DLD1 (cell line): ENCODE data around the gene SLC35B4.

Experiments used
- in situ Hi-C: cut with HindIII; loops from 2 replicates; pipeline ENCODE4 v1.10.0; 2017; ENCODE audit warnings: low sequenced_read_pairs

SLC35B4 gene, protein sequence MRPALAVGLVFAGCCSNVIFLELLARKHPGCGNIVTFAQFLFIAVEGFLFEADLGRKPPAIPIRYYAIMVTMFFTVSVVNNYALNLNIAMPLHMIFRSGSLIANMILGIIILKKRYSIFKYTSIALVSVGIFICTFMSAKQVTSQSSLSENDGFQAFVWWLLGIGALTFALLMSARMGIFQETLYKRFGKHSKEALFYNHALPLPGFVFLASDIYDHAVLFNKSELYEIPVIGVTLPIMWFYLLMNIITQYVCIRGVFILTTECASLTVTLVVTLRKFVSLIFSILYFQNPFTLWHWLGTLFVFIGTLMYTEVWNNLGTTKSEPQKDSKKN

DNA sequence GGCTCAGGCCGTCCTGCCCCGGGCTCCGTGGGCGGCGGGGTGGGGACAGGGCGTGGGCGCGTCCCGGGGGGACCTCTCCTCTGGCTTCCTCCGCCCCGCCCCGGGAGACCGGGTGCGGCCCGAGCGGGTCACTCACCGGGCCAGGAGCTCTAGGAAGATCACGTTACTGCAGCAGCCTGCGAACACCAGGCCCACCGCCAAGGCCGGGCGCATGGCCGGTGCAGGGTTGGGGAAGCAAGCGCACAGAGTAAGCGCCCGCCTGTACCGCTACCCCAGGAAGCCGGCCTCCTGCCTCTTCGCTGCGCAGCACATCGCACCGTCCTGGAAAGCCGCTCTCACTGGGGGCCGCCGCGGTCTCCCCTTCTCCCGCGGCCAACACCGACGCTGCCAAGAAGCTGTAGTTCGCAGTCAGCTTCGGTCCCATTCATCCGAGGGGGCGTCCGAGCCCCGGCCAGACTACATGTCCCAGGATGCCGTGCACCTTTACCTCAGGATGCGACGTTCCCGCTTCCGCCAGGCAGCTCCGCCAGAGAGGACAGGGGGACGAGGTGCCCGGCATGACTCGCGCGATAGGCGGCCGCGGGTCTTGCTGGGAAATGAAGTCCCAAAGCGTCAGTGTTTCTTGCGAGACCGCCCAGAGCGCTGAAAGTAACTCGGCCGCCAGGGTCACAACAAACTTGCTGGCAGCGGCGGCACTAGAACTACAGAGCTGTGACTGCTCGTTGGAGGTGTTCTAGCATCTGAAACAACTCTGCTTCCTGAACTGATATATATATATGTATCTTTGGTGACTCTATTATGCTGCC, at the start of gene SLC35B4:
Gene SLC35B4, minus strand, starts transcription at position 392 of the 806 bp plus-strand sequence. Its CDS starts 179 bp downstream, at position 213.
- in situ Hi-C loops = no loop called here

DNA sequence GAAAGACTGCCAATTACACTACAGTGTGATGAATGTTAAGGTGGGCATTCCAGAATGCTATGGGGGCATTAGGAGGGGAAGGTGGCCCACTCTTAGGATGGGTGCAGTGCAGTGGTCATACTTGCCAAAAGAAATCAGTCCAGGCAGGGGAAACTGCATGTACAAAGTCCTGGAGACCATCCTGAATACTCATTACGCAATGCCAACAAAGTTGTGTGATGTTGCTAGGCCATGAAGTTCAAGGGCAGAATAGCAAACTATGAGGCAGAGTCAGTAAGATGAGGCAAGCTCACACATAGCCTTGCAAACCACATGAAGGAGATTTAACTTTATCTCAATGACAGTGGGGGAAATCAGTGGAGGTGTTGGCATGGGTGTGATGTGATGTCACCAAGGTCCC, 49.8 kb upstream of the SLC35B4 start:
- in situ Hi-C loops = no loop called here

DNA sequence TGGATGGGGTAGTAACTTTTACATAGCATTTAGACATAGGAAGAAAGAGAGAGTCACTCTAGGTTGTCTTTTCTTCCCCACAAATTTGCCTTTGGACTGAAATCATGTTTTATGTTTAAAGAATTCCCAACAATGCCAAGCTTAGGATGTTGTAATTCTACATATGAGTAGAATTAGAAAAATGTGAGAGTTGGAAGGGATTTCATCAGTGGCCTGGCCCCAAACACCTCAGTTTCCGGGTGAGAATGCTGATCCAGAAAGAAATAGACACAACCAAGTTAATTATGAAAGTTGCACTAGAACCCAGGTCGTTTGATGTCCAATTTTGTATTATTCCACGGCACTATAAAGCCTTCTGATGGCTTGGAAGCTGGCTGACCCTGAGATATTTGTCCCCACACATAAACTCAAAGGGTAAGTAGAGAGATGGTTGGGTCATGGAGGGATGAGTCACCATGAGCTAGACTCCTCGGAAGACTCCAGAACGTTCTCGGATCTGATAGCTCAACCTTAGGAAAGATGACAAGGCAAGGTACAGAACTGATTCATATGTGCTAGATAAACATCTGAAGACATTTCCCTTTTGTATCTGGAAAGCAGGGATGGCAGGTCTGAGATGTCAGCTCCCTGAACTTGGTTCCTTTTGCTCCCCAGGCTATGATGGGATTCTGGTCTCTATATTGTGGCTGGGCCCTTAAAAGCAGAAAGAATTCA, 48.8 kb upstream of the SLC35B4 start:
- in situ Hi-C loops = no loop called here

DNA sequence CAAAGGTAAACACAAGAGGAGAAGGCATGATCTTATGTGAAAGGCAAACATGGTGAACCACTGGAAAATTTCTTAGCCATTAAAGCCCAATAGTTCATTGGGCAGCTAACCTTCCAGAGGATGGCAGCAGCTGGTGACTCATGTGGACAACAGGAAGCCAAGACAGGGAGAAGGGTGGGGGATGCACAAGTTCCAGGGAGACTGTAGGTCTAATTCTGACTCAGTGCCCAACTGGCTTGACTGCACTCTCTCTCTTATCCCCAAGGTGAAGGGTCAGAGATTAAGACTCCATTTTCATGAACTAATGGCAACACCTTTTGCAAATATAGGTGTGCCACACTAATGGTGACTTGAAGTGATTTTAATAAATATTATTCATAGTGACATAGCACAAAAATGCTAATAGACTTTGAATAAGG, 47.9 kb upstream of the SLC35B4 start:
- in situ Hi-C loops = no loop called here

DNA sequence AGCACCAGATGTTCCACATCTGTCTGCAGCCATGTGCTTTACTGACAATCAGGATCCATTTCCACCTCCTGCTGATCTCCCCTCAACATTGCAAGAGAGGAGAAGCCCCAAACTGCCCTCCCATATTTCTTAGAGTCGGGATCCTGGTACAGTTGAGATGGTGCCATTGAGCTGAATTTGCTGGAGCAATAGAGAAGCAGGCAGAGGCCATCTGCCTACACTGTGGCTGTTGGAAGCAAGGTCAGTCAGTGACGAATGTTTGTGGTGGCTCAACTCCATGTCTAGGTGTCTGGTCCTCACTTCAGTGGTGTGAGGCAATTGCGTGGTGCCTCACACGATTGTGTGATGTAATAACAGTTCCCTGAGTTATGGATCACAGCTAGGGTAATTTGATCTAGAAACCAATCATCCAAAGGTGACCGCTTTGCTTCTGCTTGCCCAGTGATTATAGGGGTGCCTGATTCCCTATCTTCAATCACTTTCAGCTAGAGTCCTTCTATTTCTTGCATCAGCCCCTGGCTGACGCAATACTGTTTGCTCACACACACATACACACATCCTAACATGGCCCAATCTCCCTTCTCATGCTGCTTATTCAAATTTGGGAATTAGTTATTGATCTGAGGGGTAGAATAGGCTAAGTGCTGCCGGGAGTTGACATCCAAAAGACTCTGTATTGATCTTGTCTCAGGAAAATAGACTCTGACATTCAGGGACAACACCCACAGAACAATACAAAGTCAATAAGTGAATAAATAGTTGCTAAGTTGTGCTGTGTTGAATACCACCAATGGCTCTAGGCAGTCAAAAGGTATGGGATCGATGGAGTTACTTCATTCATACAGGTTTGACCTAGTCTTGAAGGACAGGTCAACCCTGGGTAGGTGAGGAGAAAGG, 46.1 kb upstream of the SLC35B4 start:
- in situ Hi-C loops = no loop called here

DNA sequence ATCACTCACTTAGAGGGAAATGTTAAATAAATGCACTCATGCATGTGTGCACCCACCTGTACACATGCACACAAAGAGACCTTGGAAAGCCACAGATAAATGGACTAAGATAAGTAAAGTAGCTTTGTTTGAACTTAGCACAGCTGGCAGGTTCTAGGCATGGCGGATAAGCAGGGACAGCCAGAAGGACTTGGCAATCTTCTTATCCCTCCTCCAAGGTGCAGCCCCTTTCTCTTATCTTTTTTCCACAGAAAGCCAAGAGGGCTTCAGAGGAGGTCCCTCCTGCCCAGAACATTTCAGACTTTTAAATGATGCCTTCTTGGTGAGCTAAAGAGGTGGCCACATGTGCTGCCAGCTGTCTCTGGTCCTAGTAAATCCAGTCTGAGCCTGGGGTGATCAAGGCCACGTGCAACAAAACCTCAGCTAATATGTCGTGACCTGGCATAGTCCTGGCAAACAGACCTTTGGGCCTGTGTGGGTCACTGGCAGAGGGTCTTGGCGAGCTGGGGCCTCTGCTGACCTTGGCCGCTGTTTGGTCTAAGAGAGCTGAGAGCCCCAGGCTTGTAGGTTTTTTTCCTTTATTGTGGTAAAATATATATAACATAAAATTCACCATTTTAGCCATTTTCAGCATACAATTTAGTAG, 43.2 kb upstream of the SLC35B4 start:
- in situ Hi-C loops = no loop called here

DNA sequence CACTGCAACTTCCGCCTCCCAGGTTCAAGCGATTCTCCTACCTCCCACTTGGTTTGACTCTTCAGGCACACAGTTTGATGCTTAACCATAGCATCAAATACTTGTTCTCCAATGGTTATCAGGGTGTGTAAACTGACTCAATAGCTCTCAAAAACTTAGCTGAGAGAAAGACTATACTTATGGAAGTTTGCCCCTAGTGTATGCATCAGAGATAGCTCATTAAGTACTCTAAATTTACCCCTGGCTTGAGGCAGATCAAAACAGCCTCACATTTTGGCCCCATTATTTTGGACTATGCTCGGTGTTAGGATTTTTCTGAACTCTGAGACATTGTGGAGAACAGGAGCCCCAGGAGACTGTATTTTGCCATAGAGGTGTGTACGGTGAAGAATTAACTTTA, 40.8 kb upstream of the SLC35B4 start:
- in situ Hi-C loops = no loop called here

DNA sequence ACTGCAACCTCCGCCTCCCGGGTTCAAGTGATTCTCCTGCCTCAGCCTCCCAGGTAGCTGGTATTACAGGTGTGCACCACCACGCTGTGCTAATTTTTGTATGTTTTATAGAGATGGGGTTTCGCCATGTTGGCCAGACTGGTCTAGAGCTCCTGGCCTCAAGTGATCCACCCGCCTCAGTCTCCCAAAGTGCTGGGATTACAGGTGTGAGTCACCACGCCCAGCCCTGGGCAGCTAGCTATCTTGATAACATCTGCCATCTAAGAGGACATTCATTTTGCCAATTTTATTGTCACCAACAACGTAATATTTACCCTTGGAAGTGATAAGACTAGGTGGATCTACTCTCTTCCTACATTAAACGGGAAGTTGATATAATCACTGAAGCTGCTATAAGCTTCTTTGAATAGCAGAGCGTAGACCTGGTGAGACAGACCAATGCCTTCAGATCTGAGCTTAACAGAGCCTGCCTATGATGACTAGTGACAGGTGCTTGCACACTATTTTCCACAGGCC, 39.7 kb upstream of the SLC35B4 start:
- in situ Hi-C loops = no loop called here

DNA sequence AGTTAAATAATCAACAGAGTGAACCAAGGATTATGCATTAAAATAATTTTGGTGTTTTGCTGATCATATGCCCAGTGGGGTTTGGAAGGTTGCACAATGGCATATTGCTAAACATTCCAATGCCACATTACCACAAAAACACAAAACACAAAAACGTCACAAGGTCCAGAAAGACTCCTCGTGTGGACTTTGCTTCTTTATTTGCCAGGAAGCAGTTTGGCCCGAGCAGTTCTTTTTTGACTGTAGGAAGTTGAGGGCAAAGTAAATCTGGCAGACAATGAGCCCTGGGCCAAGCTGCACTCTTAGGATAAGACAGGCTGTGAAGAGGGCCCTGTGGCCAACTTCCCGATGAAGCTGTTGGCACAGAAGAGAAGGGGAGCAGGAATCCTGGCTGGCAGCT, 39.2 kb upstream of the SLC35B4 start:
- in situ Hi-C loops = no loop called here

DNA sequence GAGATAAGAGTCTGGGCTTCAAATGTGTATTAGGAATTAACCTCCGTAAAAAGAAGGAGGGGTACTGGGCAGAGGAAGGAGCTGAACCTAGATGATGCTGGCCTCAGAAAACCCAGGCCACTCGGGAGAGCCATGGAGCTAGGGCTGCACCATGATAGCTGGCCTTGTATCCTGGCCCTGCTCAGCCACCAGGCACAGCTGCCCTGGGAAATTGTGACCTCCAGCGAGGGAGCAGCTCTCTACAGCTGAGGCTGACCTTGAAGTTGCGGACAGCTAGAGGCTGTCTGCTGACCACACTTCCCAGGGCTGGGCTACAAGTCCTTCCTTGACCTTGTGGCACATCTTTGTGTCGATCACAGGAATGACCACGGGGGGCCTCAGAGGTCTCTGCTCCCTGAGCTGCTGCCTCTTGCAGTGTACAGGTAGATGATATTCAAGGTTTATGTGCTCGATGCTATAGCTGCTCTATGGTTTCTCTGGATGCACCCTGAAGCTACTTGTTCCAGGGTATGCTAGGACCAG, 38.3 kb upstream of the SLC35B4 start:
- in situ Hi-C loops = no loop called here

DNA sequence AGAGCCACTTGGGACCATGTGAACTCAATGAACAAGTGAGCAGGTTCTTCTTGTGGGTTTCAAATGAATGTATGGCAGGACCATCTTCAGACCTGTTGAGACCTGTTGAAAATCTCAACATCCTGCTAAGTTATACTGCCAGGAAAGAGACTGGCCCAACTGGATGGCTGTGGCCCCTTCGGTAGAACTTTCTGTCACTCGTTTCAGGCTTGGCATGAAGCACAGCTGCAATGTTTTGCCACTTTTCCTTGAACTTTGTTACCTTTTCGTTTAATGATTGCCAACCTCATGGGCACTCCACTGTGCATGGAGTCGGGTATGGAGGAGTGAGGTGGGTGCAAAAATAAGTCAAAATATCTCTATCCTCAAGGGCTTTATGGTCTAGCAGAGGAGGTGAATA, 36.7 kb upstream of the SLC35B4 start:
- in situ Hi-C loops = no loop called here

DNA sequence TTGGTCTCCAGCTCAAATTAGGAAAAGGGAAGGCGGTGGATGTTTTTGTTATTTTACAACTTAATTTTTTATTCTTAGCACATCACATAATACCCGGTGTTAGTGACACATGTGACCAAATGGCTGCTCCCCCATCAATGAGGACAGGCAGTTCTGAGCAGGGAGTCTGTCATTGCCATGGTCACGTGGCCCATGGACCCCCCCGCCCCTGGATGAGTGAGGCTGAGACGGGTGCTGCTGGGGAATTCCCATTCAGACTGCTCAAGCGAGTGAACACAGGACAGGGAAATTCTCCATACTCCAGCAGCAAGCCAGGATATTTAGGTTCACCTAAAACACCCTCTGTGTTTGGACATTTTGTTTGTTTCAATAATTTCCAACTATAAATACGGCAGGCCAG, 34.7 kb upstream of the SLC35B4 start:
- in situ Hi-C loops = no loop called here

DNA sequence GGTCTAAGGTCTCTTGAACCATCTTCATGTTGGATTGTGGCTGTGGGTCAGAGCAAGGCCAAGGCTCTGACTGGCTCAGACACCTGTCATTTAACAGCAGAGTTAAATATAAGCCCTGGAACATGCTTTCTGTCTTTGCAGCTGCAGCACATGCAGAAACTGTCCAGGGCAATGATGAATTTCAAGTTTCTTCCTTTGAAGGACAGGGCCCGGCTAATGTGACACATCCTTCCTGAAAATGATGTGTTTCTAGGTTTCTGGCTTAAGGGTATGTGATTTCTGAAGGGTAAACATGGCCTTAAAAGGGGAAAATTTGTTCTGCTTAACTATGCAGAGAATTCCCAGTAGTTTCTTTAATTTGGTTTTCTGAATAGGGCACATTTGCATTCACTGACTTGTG, 34.0 kb upstream of the SLC35B4 start:
- in situ Hi-C loops = no loop called here

DNA sequence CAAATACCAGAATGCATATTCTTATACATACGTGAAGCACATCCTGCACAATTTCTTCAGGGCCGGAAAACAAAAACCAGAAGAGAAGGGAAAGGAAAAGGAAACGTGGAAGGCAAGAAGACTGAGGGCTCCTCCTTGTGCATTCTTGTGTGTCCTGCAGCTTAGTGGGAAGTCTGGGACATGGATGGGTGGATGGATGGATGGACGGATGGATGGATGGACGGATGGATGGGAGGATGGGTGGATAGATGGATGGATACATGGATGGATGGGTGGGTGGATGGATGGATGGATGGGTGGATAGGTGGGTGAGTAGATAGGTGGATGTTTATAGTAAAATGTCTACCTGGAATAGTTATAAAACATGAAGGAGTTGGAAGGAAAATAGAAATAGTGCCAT, 30.8 kb upstream of the SLC35B4 start:
- in situ Hi-C loops = no loop called here

DNA sequence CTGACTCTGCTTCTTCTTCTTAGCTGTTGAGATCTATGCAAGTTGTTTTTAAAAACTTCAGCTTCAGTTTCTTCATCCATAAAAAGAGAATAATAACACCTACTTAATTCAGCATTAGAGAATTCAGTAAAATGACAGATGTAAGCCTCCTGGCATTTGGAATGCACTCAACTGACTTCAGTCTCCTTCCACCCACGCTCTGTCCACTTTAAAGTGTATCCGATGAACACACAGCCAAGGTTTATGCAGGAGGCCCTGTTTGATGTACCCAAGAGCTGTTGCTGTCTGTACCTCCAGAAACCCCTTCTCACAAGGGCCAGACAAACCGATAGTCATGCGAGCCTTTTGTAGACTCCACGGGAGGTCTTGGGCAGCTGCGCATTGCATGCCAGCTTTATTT, 27.1 kb upstream of the SLC35B4 start:
- in situ Hi-C loops = no loop called here

DNA sequence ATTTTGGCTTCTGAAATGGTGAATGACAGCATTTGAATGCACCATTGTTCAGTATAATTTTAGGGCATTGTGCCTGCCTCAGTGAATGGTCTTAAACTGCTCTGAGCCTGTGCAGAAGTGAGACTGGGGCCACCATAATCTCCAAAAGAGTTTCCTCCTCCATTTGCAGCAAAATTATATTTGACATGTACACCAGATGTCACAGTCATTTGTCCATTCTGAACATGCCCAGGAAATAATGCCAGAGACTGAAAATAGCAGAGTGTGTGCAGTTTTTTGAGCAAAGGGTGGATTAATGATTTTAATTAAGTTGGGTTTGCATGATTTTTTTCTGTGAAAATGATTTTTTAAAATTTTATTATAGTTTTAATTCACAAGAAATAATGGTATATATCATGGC, 26.4 kb upstream of the SLC35B4 start:
- in situ Hi-C loops = no loop called here

DNA sequence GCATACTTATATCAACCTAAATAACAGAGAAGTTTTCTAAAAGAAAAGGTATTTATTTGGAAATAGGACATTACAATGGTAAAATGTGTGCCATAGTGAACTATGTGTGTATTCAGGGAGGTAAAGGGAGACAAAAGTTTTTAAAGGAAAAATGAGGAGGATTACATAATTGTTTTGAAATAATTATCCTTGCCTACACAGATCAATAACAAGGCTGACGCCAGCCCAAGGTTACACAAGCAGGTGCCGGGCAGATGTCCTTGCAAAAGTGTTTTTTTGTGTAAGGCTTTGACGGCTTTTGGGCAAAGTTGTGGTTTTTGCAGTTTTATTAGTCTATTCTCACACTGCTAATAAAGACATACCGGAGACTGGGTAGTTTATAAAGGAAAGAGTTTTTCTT, 22.7 kb upstream of the SLC35B4 start:
- in situ Hi-C loops = no loop called here

DNA sequence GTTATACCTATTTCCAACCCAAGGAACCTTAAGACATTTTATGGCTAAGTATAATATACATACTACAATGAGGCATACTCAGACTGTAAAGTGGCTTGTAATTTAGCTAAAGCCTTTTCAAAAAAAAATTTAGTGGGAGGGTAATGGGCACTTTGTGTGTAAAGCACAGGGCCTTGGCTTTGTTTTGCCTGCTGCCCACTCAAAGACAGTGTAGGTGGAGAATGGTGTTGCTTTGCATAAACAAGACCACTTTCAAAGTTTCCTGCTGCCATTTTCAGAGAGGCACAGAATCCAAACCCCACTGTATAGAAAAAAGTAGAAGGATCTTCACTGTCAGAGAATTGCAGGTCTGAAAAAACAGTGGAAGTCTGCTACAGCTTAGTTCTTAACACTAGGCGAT, 21.2 kb upstream of the SLC35B4 start:
- in situ Hi-C loops = no loop called here

DNA sequence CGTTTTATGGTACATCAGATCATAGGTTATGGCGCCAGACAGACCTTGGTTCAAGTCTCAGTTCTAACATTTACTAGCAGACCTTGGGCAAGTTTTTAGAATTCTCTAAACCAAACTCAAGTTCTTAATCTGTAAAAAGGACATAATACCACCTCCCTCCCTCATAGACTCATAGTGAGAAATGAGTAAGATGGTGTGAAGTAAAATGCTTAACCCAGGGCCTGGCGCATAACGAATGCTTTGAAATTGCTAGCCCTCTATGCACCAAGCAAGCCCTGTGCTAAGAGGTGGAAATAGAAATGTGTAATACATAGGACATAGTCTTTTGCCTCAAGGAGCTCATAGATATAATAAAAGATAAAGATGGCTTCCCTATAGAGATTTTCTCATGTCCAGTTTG, 17.7 kb upstream of the SLC35B4 start:
- in situ Hi-C loops = no loop called here

DNA sequence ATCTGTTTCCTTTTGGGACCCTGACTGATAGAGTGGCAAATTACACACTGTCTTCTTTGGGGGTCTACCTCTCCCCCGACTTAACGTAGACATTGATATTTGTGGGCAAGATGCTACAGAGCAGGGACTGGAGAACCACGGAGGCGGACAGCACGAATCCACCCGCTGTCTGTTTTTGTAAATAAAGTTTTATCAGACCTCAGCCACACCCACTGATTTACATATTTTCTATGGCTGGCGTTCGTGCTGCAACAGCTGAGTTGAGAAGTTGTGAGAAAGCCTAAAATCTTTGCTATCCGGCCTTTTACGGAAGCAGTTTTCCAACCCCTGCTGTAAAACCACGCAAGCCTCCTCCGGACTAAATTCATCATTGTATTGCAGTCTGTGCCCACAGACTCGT, 17.2 kb upstream of the SLC35B4 start:
- in situ Hi-C loops = no loop called here
